Caco-2 (cell line): ENCODE data around the gene MTA1. TPM values are rescaled to one million over a fixed set of nuclear protein-coding genes. Genes with fewer than 3 reads are reported as not detected.

Experiments used
- BruUV-seq: library from RNA; stranded (reverse); fragments of 400-500 nt; replicated peaks from 2 replicates; lab custom pipeline; 2021; lab: Mats Ljungman, UMichigan
- CTCF ChIA-PET: fragments of 300-600 bp; sonication (Branson Sonifier 250); formaldehyde crosslinking; loops from one replicate; lab custom pipeline; 2022; ENCODE audit warnings: antibody characterized with exemption; lab: Charles Lee
- POLR2A ChIA-PET: fragments of 300-600 bp; sonication (Branson Sonifier 250); formaldehyde crosslinking; loops from one replicate; lab custom pipeline; 2022; ENCODE audit warnings: antibody characterized with exemption; lab: Charles Lee
- DNase-seq, 2 experiments: peaks; one replicate each; pipeline versions ENCODE4 v3.0.0 to v3.0.0-alpha.2; 2020 to 2022
- H3K27me3 ChIP-seq: replicated peaks from 2 replicates; pipeline ENCODE4 v1.6.0; 2011; ENCODE audit warnings: low read length; ENCODE audit not compliant: control insufficient read depth, insufficient read depth
- H3K36me3 ChIP-seq: 2 replicates; pipeline ENCODE4 v1.5.1; 2011; ENCODE audit warnings: low read length; ENCODE audit not compliant: control insufficient read depth, insufficient read depth
- H3K4me1 ChIP-seq: fragments of 250-450 bp; sonication (Bioruptor Pico); 2 replicates; pipeline ENCODE4 v1.5.1; 2020; ENCODE audit warnings: mild to moderate bottlenecking
- H3K4me3 ChIP-seq: 2 replicates; pipeline ENCODE4 v1.5.1; 2011; ENCODE audit warnings: low read depth, mild to moderate bottlenecking, control low read depth, low read length
- H3K9me3 ChIP-seq: fragments of 250-450 bp; sonication (Bioruptor Pico); 2 replicates; pipeline ENCODE4 v1.5.1; 2020; ENCODE audit warnings: mild to moderate bottlenecking, moderate library complexity
- H3K27ac Mint-ChIP-seq: one replicate; pipeline ENCODE4 v1.8.0; 2022; ENCODE audit warnings: mixed read lengths; ENCODE audit not compliant: unreplicated experiment
- H3K27me3 Mint-ChIP-seq: one replicate; pipeline ENCODE4 v1.8.0; 2022; ENCODE audit warnings: mixed read lengths; ENCODE audit not compliant: insufficient read depth, unreplicated experiment
- H3K36me3 Mint-ChIP-seq: one replicate; pipeline ENCODE4 v1.8.0; 2022; ENCODE audit warnings: mild to moderate bottlenecking, mixed read lengths; ENCODE audit not compliant: insufficient read depth, unreplicated experiment
- H3K4me1 Mint-ChIP-seq: one replicate; pipeline ENCODE4 v1.8.0; 2022; ENCODE audit warnings: low read depth, mixed read lengths; ENCODE audit not compliant: unreplicated experiment
- H3K4me3 Mint-ChIP-seq: one replicate; pipeline ENCODE4 v1.8.0; 2022; ENCODE audit warnings: mild to moderate bottlenecking, moderate library complexity, mixed read lengths; ENCODE audit not compliant: unreplicated experiment
- H3K9me3 Mint-ChIP-seq: one replicate; pipeline ENCODE4 v1.8.0; 2022; ENCODE audit warnings: mixed read lengths; ENCODE audit not compliant: unreplicated experiment
- intact Hi-C: fragments of 100-400 bp; cut with micrococcal nuclease; formaldehyde crosslinking; loops from one replicate; pipeline ENCODE4 v1.10.0; 2022; ENCODE audit not compliant: unreplicated experiment
- total RNA-seq: library from RNA; stranded (reverse); gene quantifications from 2 replicates; pipeline ENCODE4 v1.2.3, GENCODE V29; 2022
- TF ChIP-seq, protein P1 (sequence below), 2 experiments: fragments of 200-600 bp in 1 of 2; IDR thresholded peaks; 1 replicate in 1 of 2; 2 replicates in 1 of 2; pipeline versions ENCODE4 v1.5.1 to v1.8.0; 2011 to 2022; ENCODE audit warnings: antibody characterized with exemption in 1 of 2, control low read depth in 1 of 2, inconsistent platforms in 1 of 2, low read depth in 1 of 2, low read length in 1 of 2, mild to moderate bottlenecking in 1 of 2, moderate library complexity in 1 of 2; ENCODE audit not compliant: insufficient read depth in 1 of 2, severe bottlenecking in 1 of 2, unreplicated experiment in 1 of 2

The MTA1 gene
- total RNA-seq, 1 experiment from 2014 or later: 167 TPM

DNA sequence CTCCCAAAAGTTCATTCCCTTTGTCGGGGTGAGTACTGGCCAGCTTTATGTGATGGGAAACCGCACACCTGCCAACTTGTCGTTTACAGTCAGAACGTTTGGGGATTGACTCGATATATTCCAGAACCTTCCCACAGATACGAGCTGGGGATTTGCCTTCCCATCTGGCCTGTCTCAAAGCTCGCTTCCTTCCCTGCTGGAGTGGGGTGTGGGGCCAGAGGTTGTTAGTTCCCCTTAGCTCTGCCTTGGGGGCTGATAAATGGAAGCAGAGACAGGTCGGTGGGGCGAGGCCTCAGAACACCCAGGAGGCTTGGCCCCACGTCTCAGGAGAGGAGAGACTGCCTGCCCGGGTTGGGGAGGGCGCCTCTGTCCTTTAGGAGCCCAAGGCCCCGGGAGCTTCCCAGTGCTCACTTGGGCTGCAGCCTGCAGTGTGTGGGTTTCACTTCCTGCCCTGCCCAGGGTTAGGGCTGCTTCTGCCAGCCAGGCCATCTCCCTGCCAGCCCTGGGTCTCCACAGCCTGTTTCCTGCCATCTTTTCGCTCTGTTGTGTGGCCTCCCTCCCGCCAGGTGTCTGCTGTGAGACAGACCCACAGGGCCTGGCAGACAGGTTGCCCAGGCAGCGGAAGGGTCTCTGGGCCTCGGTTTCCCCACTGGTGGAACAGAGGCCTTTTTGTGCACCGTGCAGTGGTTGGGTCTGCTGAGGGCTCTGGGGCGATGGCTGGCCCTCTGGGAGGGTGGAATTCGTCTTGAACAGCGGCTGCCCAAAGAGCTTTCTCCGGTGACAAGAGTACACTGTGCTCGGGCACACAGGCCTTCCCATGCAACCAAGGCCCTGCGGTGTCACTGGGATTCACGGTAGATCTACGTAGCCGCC, 29.4 kb upstream of the MTA1 start:
- no peak for DNase-seq
- Histone ChIP-seq H3K36me3 (no peaks in the 10 kb centered on the region), H3K9me3 (no peaks in the 10 kb centered on the region), H3K4me1 (no peaks in the 10 kb centered on the region), H3K4me3 (no peak overlapping the region), H3K27me3 (no peaks in the 10 kb centered on the region)
- no peak overlapping the region for H3K27ac Mint-ChIP-seq
- CTCF ChIA-PET: no interaction called here
- peaks cover 10% of the 10 kb centered on the region for H3K36me3 Mint-ChIP-seq
- no TSS peak for BruUV-seq
- no peaks in the 10 kb centered on the region for H3K9me3 Mint-ChIP-seq
- H3K4me1 Mint-ChIP-seq: no peaks in the 10 kb centered on the region
- intact Hi-C loops: no loop called here
- H3K4me3 Mint-ChIP-seq: no peak overlapping the region
- no peaks in the 10 kb centered on the region for H3K27me3 Mint-ChIP-seq
- TF ChIP-seq, protein P1, sequence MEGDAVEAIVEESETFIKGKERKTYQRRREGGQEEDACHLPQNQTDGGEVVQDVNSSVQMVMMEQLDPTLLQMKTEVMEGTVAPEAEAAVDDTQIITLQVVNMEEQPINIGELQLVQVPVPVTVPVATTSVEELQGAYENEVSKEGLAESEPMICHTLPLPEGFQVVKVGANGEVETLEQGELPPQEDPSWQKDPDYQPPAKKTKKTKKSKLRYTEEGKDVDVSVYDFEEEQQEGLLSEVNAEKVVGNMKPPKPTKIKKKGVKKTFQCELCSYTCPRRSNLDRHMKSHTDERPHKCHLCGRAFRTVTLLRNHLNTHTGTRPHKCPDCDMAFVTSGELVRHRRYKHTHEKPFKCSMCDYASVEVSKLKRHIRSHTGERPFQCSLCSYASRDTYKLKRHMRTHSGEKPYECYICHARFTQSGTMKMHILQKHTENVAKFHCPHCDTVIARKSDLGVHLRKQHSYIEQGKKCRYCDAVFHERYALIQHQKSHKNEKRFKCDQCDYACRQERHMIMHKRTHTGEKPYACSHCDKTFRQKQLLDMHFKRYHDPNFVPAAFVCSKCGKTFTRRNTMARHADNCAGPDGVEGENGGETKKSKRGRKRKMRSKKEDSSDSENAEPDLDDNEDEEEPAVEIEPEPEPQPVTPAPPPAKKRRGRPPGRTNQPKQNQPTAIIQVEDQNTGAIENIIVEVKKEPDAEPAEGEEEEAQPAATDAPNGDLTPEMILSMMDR (IDR thresholded peaks at IDR 0.05; ENCODE audit: insufficient read depth in 1 of 2, low read depth in 1 of 2, low read length in 1 of 2, severe bottlenecking in 1 of 2, unreplicated experiment in 1 of 2): no peak
- POLR2A ChIA-PET: interaction anchor here (0.6 kb wide), 2 partner anchors 9 to 62 kb away, joined by 3 to 6 read pairs; no protein-coding TSS in a partner anchor

DNA sequence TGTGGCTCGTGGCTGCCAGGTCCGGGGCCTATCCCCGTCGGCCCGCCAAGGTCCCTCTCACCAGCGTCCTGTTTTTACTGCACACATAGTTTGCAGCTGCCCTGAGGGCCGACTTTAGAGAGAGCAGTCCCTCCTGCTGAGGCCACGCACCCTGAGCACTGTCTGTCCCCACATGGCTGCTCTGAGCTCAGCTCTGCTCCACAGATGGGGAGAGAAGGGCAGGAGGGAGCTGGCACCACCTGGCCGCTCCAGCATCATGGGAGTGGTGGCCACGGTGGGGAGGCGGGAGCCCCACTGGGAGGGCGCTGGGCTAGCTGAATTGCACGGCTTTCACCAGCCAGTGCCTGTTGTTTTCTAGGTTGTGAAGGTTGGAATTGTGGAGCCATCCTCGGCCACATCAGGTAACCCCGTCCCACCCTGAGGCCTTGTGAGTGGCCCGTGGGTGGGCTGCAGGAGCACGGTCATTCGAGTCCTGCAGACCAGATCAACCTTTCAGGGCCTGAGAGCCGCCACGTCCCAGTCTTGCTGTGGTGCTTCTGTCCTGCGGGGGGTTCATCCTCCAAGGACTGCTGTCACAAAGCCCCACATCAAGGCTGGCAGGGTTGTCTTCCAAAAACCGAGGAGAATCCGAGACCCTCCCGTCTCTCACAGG, 28.7 kb upstream of the MTA1 start:
- TF ChIP-seq, protein P1 (IDR thresholded peaks at IDR 0.05; ENCODE audit: insufficient read depth in 1 of 2, low read depth in 1 of 2, low read length in 1 of 2, severe bottlenecking in 1 of 2, unreplicated experiment in 1 of 2): no peak
- no peak for DNase-seq
- H3K36me3 ChIP-seq: no peaks in the 10 kb centered on the region
- Mint-ChIP-seq H3K27ac (no peak overlapping the region), H3K4me3 (no peak overlapping the region), H3K4me1 (no peaks in the 10 kb centered on the region), H3K27me3 (no peaks in the 10 kb centered on the region), H3K9me3 (no peaks in the 10 kb centered on the region), H3K36me3 (peaks cover 10% of the 10 kb centered on the region)
- H3K4me1 ChIP-seq: no peaks in the 10 kb centered on the region
- ChIA-PET POLR2A (interaction anchor here (0.6 kb wide), 1 partner anchor 61 kb away, joined by 6 read pairs; no protein-coding TSS in a partner anchor), CTCF (no interaction called here)
- H3K4me3 ChIP-seq: no peak overlapping the region
- BruUV-seq: no TSS peak
- H3K27me3 ChIP-seq: no peaks in the 10 kb centered on the region
- intact Hi-C loops: no loop called here
- H3K9me3 ChIP-seq: no peaks in the 10 kb centered on the region

DNA sequence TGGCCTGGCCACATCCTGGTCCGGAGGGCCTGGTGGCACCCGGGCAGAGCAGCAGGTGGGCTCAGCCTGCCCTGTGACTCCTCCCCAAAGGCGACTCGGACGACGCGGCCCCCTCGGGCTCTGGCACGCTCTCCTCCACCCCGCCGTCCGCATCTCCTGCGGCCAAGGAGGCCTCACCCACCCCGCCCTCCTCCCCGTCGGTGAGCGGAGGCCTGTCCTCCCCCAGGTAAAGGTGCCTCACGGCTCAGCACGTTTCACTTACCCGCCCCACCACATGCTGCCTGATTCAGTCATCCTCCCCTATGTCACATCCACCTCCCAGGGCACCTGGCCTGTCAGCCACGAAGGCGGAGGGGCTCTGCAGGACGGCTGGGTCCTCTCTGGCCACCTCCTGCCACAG, 28.1 kb upstream of the MTA1 start:
- no peak overlapping the region for H3K4me3 Mint-ChIP-seq

More for the DNA sequence above, 28.1 kb upstream of the MTA1 start:
- Histone ChIP-seq H3K36me3 (no peaks in the 10 kb centered on the region), H3K4me1 (no peaks in the 10 kb centered on the region), H3K27me3 (no peaks in the 10 kb centered on the region), H3K4me3 (no peak overlapping the region), H3K9me3 (no peaks in the 10 kb centered on the region)
- Mint-ChIP-seq H3K36me3 (peaks cover 10% of the 10 kb centered on the region), H3K27ac (no peak overlapping the region), H3K4me1 (no peaks in the 10 kb centered on the region), H3K9me3 (no peaks in the 10 kb centered on the region), H3K27me3 (no peaks in the 10 kb centered on the region)
- intact Hi-C loops: no loop called here
- ChIA-PET POLR2A (no interaction called here), CTCF (no interaction called here)
- TF ChIP-seq, protein P1 (IDR thresholded peaks at IDR 0.05; ENCODE audit: insufficient read depth in 1 of 2, low read depth in 1 of 2, low read length in 1 of 2, severe bottlenecking in 1 of 2, unreplicated experiment in 1 of 2): no peak
- no peak for DNase-seq
- no TSS peak for BruUV-seq
